ENCODE data around the gene CABP7.

Gene CABP7

GRCh38 chr22:29715240-29715639 lies 4.6 kb upstream of the CABP7 start:
- Histone ChIP-seq H3K27ac (no peak overlapping the region), H3K9me3 (ENCODE audit: low read depth, low read length) (no peaks in the 10 kb centered on the region)
- no peak for DNase-seq (ENCODE audit: low read depth, low spot score)

GRCh38 chr22:29715705-29716104 lies 4.1 kb upstream of the CABP7 start:
- TF ChIP-seq FOXP2 (optimal IDR thresholded peaks at IDR 0.05; ENCODE audit: control extremely low read depth, extremely low read length, insufficient read depth) (no peak), POLR2AphosphoS5 (IDR thresholded peaks at IDR 0.05; ENCODE audit: borderline replicate concordance, low read depth, low read length) (no peak), EZH2 (IDR thresholded peaks at IDR 0.05) (no peak)
- Histone ChIP-seq H3K9ac (ENCODE audit: insufficient read length) (no peak overlapping the region), H3K27ac (no peak overlapping the region), H3K9me3 (ENCODE audit: low read depth, low read length) (no peaks in the 10 kb centered on the region), H3K4me3 (no peak overlapping the region), H3K36me3 (ENCODE audit: insufficient read depth, low read length) (no peaks in the 10 kb centered on the region)
- no peak for DNase-seq (ENCODE audit: low read depth, low spot score)

More at GRCh38 chr22:29715240-29715639, 4.6 kb upstream of the CABP7 start:
- Histone ChIP-seq H3K4me3 (no peak overlapping the region), H3K9ac (ENCODE audit: insufficient read length) (no peak overlapping the region), H3K36me3 (ENCODE audit: insufficient read depth, low read length) (no peaks in the 10 kb centered on the region)
- no peak for TF ChIP-seq FOXP2 (optimal IDR thresholded peaks at IDR 0.05; ENCODE audit: control extremely low read depth, extremely low read length, insufficient read depth)
- TF ChIP-seq EZH2 (IDR thresholded peaks at IDR 0.05), result no peak
- no peak for TF ChIP-seq POLR2AphosphoS5 (IDR thresholded peaks at IDR 0.05; ENCODE audit: borderline replicate concordance, low read depth, low read length)

- H3K9me3 ChIP-seq (ENCODE audit: low read depth, low read length), result no peaks in the 10 kb centered on the region
- no peak overlapping the region for H3K4me3 ChIP-seq
- TF ChIP-seq POLR2AphosphoS5 (IDR thresholded peaks at IDR 0.05; ENCODE audit: borderline replicate concordance, low read depth, low read length), result no peak
- TF ChIP-seq EZH2 (IDR thresholded peaks at IDR 0.05), result no peak
- TF ChIP-seq FOXP2 (optimal IDR thresholded peaks at IDR 0.05; ENCODE audit: control extremely low read depth, extremely low read length, insufficient read depth), result no peak
- no peak overlapping the region for H3K27ac ChIP-seq
- H3K9ac ChIP-seq (ENCODE audit: insufficient read length), result no peak overlapping the region
- no peak for DNase-seq (ENCODE audit: low read depth, low spot score)
- no peaks in the 10 kb centered on the region for H3K36me3 ChIP-seq (ENCODE audit: insufficient read depth, low read length)
Observed at GRCh38 chr22:29716814-29717545, 2.8 kb upstream of the CABP7 start.

DNA sequence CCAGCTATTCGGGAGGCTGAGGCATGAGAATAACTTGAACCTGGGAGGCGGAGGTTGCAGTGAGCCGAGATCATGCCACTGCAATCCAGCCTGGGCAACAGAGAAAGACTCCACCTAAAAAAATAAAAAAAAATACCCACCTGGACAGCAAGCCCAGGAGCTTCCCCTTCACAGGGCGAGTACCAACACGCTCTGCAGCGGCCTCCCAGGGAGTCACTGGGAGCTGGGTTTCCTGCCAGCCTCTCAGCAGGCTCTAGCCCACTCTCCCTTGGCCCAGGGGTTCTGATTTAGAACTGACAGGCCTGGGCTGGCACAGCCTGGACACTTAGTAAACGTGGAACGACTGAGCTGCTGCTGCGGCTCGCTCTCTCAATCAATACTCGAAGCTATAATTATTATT lies 2.0 kb upstream of the CABP7 start:
- H3K4me3 ChIP-seq, result no peak overlapping the region
- H3K9ac ChIP-seq (ENCODE audit: insufficient read length), result no peak overlapping the region
- no peaks in the 10 kb centered on the region for H3K36me3 ChIP-seq (ENCODE audit: insufficient read depth, low read length)
- no peak for DNase-seq (ENCODE audit: low read depth, low spot score)
- TF ChIP-seq POLR2AphosphoS5 (IDR thresholded peaks at IDR 0.05; ENCODE audit: borderline replicate concordance, low read depth, low read length), result no peak
- TF ChIP-seq FOXP2 (optimal IDR thresholded peaks at IDR 0.05; ENCODE audit: control extremely low read depth, extremely low read length, insufficient read depth), result no peak
- TF ChIP-seq EZH2 (IDR thresholded peaks at IDR 0.05), result no peak
- H3K27ac ChIP-seq, result no peak overlapping the region
- H3K9me3 ChIP-seq (ENCODE audit: low read depth, low read length), result no peaks in the 10 kb centered on the region

- no peaks in the 10 kb centered on the region for H3K36me3 ChIP-seq (ENCODE audit: insufficient read depth, low read length)
- H3K9me3 ChIP-seq (ENCODE audit: low read depth, low read length), result no peaks in the 10 kb centered on the region
- no peak for DNase-seq (ENCODE audit: low read depth, low spot score)
- TF ChIP-seq POLR2AphosphoS5 (IDR thresholded peaks at IDR 0.05; ENCODE audit: borderline replicate concordance, low read depth, low read length) (no peak), EZH2 (IDR thresholded peaks at IDR 0.05) (no peak), FOXP2 (optimal IDR thresholded peaks at IDR 0.05; ENCODE audit: control extremely low read depth, extremely low read length, insufficient read depth) (no peak)
- H3K9ac ChIP-seq (ENCODE audit: insufficient read length), result no peak overlapping the region
- no peak overlapping the region for H3K27ac ChIP-seq
- no peak overlapping the region for H3K4me3 ChIP-seq
Observed at GRCh38 chr22:29718949-29719898, 579 bp upstream of the CABP7 start.

DNA sequence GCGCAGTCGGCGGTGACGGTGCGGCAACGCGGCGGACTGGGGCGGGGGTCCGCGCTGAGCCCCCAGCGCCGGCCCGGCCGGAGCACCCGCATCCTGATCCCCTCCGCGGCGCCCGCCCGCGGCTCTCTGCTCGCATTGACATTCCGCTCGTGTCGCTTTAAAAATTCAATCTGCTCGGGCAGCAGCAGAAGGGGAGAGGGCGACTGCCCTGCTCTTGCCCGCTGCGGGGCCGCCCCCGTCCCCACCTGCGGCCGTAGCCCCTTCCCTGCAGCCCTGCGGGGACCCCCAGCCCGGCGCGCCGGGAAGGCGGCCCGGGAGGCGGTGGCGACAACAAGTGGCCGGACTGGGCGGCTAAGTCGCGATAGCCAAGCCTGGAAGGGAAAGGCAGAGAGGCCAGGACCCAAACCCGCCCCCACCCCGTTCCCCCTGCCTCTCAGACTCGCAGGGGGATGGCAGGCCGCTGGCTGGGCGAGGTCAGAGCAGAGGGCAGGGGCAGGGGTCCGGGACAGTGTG lies 1.1 kb downstream of the CABP7 start:
- no peak overlapping the region for H3K4me3 ChIP-seq
- no peaks in the 10 kb centered on the region for H3K36me3 ChIP-seq (ENCODE audit: insufficient read depth, low read length)
- no peak overlapping the region for H3K27ac ChIP-seq
- TF ChIP-seq EZH2 (IDR thresholded peaks at IDR 0.05), result peak; percentile 92
- no peak for TF ChIP-seq POLR2AphosphoS5 (IDR thresholded peaks at IDR 0.05; ENCODE audit: borderline replicate concordance, low read depth, low read length)
- H3K9me3 ChIP-seq (ENCODE audit: low read depth, low read length), result no peaks in the 10 kb centered on the region
- DNase-seq (ENCODE audit: low read depth, low spot score), result no peak
- H3K9ac ChIP-seq (ENCODE audit: insufficient read length), result no peak overlapping the region

DNA sequence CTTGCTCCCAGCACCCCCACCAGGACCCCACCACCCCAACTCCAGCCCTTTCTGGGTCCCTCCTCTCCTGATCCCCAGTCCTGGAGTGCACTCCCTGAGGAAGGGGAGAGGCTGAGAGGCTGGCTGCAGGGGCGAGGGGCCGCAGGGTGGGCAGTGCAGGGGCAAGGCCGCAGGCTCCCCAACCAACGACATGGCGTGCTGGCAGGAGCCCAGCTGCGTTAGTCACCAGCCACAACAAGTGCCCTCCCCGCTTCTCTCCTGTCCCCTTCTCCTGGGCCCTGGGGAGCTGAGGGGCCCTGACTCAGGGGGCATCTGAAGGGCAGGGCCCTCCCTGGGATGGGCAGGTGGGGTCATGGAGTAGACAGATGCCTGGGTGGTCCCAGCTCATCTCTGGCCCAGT lies 2.3 kb downstream of the CABP7 start:
- no peak overlapping the region for H3K4me3 ChIP-seq
- H3K27ac ChIP-seq, result no peak overlapping the region
- no peak overlapping the region for H3K9ac ChIP-seq (ENCODE audit: insufficient read length)
- DNase-seq (ENCODE audit: low read depth, low spot score), result no peak
- no peaks in the 10 kb centered on the region for H3K36me3 ChIP-seq (ENCODE audit: insufficient read depth, low read length)
- no peak for TF ChIP-seq POLR2AphosphoS5 (IDR thresholded peaks at IDR 0.05; ENCODE audit: borderline replicate concordance, low read depth, low read length)
- TF ChIP-seq FOXP2 (optimal IDR thresholded peaks at IDR 0.05; ENCODE audit: control extremely low read depth, extremely low read length, insufficient read depth), result no peak
- no peak for TF ChIP-seq EZH2 (IDR thresholded peaks at IDR 0.05)
- no peaks in the 10 kb centered on the region for H3K9me3 ChIP-seq (ENCODE audit: low read depth, low read length)

DNA sequence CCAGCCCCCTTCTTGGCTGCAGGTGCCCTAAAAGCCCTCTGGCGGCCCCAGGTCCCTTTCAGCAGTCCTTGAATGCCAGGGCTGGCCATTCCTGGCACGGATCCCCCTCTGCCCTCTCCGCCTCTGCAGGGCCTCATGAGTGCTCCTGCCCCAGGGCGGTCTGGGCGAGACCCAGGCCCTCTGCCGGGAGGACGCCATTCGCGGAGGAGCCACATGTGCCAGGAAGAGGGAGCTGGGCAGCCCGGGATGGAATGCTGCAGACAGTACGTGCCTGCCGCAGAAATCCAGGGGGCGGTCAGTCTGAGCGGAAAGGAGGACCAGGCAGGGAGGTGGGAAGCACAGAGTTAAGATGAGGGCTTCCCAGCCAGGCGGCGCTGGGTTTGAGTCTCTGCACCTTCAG lies 2.8 kb downstream of the CABP7 start:
- no peak overlapping the region for H3K4me3 ChIP-seq
- H3K27ac ChIP-seq, result no peak overlapping the region
- H3K9me3 ChIP-seq (ENCODE audit: low read depth, low read length), result no peaks in the 10 kb centered on the region
- TF ChIP-seq FOXP2 (optimal IDR thresholded peaks at IDR 0.05; ENCODE audit: control extremely low read depth, extremely low read length, insufficient read depth), result no peak
- TF ChIP-seq POLR2AphosphoS5 (IDR thresholded peaks at IDR 0.05; ENCODE audit: borderline replicate concordance, low read depth, low read length), result no peak
- no peak for TF ChIP-seq EZH2 (IDR thresholded peaks at IDR 0.05)
- DNase-seq (ENCODE audit: low read depth, low spot score), result no peak
- no peak overlapping the region for H3K9ac ChIP-seq (ENCODE audit: insufficient read length)
- H3K36me3 ChIP-seq (ENCODE audit: insufficient read depth, low read length), result no peaks in the 10 kb centered on the region
